Measurements from ENCODE around the gene LRP1B.

Gene LRP1B

DNA sequence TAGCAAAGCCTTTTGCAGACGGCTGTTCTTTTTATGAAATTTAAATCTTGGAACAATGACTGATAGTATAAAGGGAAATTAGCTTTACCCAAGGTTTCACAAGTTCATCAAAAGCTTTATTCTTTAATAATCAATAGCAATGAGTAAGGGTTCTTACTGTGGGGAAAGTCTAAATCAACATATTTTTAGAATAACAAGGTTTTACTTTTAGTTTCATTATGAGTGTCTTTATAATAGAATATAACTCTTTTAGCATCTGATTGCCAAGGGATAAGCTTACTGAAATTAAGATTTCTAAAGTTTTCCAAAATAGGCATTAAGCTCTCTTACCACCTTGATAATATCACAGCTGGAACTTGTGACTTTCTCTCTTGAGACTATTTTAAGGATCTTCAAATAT is 1489.7 kb downstream of the LRP1B start:
- Histone ChIP-seq H3K9me2 (replicated peaks; ENCODE audit: control insufficient read depth, low read length) (no peaks in the 10 kb centered on the region), H3K27me3 (ENCODE audit: control insufficient read depth, low read length) (no peaks in the 10 kb centered on the region), H3K79me2 (ENCODE audit: control insufficient read depth, low read length) (no peaks in the 10 kb centered on the region), H3F3A (ENCODE audit: control insufficient read depth, insufficient read depth) (no peaks in the 10 kb centered on the region), H3K4me3 (ENCODE audit: low read length) (no peak overlapping the region), H3K9me3 (ENCODE audit: control insufficient read depth, insufficient read depth, low read length) (no peaks in the 10 kb centered on the region; the same call in 1 of the 2 replicates), H4K20me1 (ENCODE audit: control insufficient read depth, insufficient read depth, low read depth, low read length) (no peaks in the 10 kb centered on the region), H3K27ac (ENCODE audit: low read depth, low read length) (no peak overlapping the region), H3K4me2 (ENCODE audit: low read length) (no peak overlapping the region), H3K4me1 (ENCODE audit: control insufficient read depth, low read length) (no peaks in the 10 kb centered on the region), H3K36me3 (ENCODE audit: control insufficient read depth, low read length) (no peaks in the 10 kb centered on the region)
- TF ChIP-seq, protein P1, sequence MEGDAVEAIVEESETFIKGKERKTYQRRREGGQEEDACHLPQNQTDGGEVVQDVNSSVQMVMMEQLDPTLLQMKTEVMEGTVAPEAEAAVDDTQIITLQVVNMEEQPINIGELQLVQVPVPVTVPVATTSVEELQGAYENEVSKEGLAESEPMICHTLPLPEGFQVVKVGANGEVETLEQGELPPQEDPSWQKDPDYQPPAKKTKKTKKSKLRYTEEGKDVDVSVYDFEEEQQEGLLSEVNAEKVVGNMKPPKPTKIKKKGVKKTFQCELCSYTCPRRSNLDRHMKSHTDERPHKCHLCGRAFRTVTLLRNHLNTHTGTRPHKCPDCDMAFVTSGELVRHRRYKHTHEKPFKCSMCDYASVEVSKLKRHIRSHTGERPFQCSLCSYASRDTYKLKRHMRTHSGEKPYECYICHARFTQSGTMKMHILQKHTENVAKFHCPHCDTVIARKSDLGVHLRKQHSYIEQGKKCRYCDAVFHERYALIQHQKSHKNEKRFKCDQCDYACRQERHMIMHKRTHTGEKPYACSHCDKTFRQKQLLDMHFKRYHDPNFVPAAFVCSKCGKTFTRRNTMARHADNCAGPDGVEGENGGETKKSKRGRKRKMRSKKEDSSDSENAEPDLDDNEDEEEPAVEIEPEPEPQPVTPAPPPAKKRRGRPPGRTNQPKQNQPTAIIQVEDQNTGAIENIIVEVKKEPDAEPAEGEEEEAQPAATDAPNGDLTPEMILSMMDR (IDR thresholded peaks at IDR 0.05; ENCODE audit: low read depth, low read length, poor library complexity, severe bottlenecking), result no peak
- no peak for TF ChIP-seq EZH2phosphoT487 (IDR thresholded peaks at IDR 0.05; ENCODE audit: borderline replicate concordance, low read length)

DNA sequence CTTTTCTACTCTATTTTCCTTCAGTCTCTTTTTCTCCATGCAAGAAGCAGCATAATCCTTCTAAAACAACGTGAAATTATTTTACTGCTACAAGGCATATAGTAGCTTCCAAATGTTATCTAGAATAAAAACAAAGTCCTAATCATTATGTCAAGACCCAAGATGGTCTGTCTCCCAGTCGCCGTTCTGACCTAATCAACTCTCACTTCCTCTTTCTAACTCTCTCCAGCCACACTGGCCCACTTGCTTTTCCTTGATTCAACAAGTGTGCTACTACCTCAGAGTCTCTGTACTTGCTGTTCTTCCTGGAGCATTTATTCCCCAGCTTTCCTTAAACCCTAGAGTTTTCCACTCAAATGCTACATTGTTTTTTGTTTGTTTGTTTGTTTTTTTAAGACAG is 1491.2 kb downstream of the LRP1B start:
- no peaks in the 10 kb centered on the region for H3K9me3 ChIP-seq (ENCODE audit: control insufficient read depth, insufficient read depth, low read length)
- H3K4me3 ChIP-seq (ENCODE audit: low read length), result no peak overlapping the region
- TF ChIP-seq EZH2phosphoT487 (IDR thresholded peaks at IDR 0.05; ENCODE audit: borderline replicate concordance, low read length), result no peak
- TF ChIP-seq, protein P1 (IDR thresholded peaks at IDR 0.05; ENCODE audit: low read depth, low read length, poor library complexity, severe bottlenecking), result no peak
- H3K4me2 ChIP-seq (ENCODE audit: low read length), result no peak overlapping the region
- no peaks in the 10 kb centered on the region for H3K27me3 ChIP-seq (ENCODE audit: control insufficient read depth, low read length)
- no peaks in the 10 kb centered on the region for H3K79me2 ChIP-seq (ENCODE audit: control insufficient read depth, low read length)
- H3K27ac ChIP-seq (ENCODE audit: low read depth, low read length), result no peak overlapping the region
- H3K36me3 ChIP-seq (ENCODE audit: control insufficient read depth, low read length), result no peaks in the 10 kb centered on the region
- no peaks in the 10 kb centered on the region for H4K20me1 ChIP-seq (ENCODE audit: control insufficient read depth, insufficient read depth, low read depth, low read length)
- no peaks in the 10 kb centered on the region for H3K4me1 ChIP-seq (ENCODE audit: control insufficient read depth, low read length)
- H3F3A ChIP-seq (ENCODE audit: control insufficient read depth, insufficient read depth), result no peaks in the 10 kb centered on the region
- H3K9me2 ChIP-seq (replicated peaks; ENCODE audit: control insufficient read depth, low read length), result no peaks in the 10 kb centered on the region

DNA sequence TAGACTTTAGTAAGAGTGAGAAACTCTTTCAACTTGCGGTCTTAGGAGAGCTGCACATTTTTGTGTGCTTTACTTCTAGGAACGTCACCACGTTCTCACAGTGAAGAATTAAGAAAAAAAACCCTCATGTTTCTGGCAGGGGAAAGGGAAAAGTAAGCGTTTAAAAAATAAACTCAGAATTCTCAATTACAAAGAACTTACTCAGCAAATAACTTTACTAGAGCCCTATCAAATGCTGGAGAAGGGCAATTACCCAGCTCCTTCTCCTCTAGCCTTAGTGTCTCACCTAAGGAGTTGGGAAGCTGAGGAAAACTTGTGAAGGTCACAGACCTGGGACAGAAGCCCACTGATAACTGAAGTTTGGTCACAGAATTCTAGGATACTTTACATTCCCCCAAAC is 1500.3 kb downstream of the LRP1B start:
- H3K9me2 ChIP-seq (replicated peaks; ENCODE audit: control insufficient read depth, low read length), result no peaks in the 10 kb centered on the region
- H3K4me2 ChIP-seq (ENCODE audit: low read length), result no peak overlapping the region
- H3F3A ChIP-seq (ENCODE audit: control insufficient read depth, insufficient read depth), result no peaks in the 10 kb centered on the region
- TF ChIP-seq, protein P1 (IDR thresholded peaks at IDR 0.05; ENCODE audit: low read depth, low read length, poor library complexity, severe bottlenecking), result no peak
- TF ChIP-seq EZH2phosphoT487 (IDR thresholded peaks at IDR 0.05; ENCODE audit: borderline replicate concordance, low read length), result no peak
- no peak overlapping the region for H3K27ac ChIP-seq (ENCODE audit: low read depth, low read length)
- H3K9me3 ChIP-seq (ENCODE audit: control insufficient read depth, insufficient read depth, low read length), result no peaks in the 10 kb centered on the region
- H3K27me3 ChIP-seq (ENCODE audit: control insufficient read depth, low read length), result no peaks in the 10 kb centered on the region
- H3K4me3 ChIP-seq (ENCODE audit: low read length), result no peak overlapping the region
- no peaks in the 10 kb centered on the region for H3K36me3 ChIP-seq (ENCODE audit: control insufficient read depth, low read length)
- H4K20me1 ChIP-seq (ENCODE audit: control insufficient read depth, insufficient read depth, low read depth, low read length), result no peaks in the 10 kb centered on the region
- H3K4me1 ChIP-seq (ENCODE audit: control insufficient read depth, low read length), result no peaks in the 10 kb centered on the region
- no peaks in the 10 kb centered on the region for H3K79me2 ChIP-seq (ENCODE audit: control insufficient read depth, low read length)

DNA sequence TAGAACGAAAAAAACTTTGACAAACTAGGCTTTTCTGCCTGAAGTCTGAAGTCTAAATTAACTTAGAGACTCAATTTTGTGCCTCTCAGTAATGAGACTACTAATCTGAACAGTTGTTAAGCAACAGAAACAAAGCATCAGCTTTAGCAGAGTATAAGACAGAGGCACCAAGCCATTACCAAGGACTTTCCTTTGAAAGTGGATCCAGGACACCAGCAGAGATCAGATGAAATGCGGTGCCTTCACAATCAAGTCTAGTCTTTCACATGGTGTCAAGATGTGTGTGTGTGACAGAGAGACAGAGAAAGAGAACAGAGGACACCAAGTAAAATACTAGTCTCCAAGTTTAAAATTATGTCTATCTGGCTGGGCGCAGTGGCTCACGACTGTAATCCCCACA is 1502.9 kb downstream of the LRP1B start:
- no peaks in the 10 kb centered on the region for H3F3A ChIP-seq (ENCODE audit: control insufficient read depth, insufficient read depth)
- H3K4me2 ChIP-seq (ENCODE audit: low read length), result no peak overlapping the region
- no peaks in the 10 kb centered on the region for H3K9me3 ChIP-seq (ENCODE audit: control insufficient read depth, insufficient read depth, low read length)
- H3K4me3 ChIP-seq (ENCODE audit: low read length), result no peak overlapping the region
- H3K4me1 ChIP-seq (ENCODE audit: control insufficient read depth, low read length), result no peaks in the 10 kb centered on the region
- H3K27ac ChIP-seq (ENCODE audit: low read depth, low read length), result no peak overlapping the region
- no peaks in the 10 kb centered on the region for H3K36me3 ChIP-seq (ENCODE audit: control insufficient read depth, low read length)
- H4K20me1 ChIP-seq (ENCODE audit: control insufficient read depth, insufficient read depth, low read depth, low read length), result no peaks in the 10 kb centered on the region
- TF ChIP-seq EZH2phosphoT487 (IDR thresholded peaks at IDR 0.05; ENCODE audit: borderline replicate concordance, low read length), result no peak
- TF ChIP-seq, protein P1 (IDR thresholded peaks at IDR 0.05; ENCODE audit: low read depth, low read length, poor library complexity, severe bottlenecking), result no peak
- H3K79me2 ChIP-seq (ENCODE audit: control insufficient read depth, low read length), result no peaks in the 10 kb centered on the region
- no peaks in the 10 kb centered on the region for H3K27me3 ChIP-seq (ENCODE audit: control insufficient read depth, low read length)
- H3K9me2 ChIP-seq (replicated peaks; ENCODE audit: control insufficient read depth, low read length), result no peaks in the 10 kb centered on the region
